GM19351 (cell line): ENCODE data around the gene VCAN.

Experiments used
- ATAC-seq: cut with Tn5 transposase; IDR thresholded peaks from one replicate; pipeline ENCODE4 v1.9.1; 2021; ENCODE audit warnings: mild to moderate bottlenecking, moderate library complexity; ENCODE audit not compliant: unreplicated experiment

VCAN gene

DNA sequence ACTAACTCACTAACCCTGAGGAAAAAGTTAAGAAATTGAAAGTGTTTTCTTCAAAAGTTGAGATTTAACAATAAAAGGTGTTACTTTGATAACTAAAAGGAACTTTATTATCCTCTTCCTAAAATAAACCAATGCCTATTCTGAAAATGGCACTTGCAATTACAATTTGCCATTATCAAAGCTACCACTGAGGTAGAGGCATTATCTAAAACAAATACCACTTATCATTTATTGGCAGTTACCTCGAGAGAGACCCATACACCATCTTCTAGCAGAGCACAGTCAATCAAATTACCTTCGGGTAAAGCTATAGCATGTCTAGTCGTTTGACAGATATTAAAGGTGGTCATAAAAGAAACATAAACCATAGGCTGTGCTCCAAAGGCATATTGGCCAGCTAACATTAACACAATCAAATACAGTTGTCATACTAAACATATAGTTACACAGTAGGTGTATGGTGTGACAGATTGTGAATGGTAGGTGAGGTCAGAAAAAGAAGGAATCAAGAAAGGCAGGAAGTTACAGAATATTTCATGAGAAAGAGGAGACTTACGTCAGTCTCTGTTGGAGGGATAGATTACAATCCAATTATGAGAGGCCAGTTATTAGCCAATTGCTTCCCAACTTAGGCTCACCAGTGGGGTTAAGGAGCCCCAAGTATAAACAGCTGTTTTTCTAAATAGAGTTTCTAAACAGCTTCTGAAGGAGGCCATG lies 56.3 kb downstream of the VCAN start:
- ATAC-seq = no peak

DNA sequence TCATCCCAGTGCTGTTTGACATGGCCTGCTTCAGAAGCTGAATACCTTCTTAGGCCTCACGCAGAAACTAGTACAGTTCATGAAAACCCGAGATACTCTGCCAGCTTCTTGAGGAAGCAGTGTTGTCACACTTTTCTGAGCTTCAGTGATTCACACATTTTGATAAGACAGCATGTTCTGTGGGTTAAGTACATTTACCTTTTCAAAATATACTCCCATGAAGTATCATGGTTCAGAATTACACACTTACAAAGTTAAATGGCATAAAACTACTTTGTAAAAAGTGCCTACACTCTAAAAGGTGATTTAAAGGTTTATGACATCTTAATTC lies 56.9 kb downstream of the VCAN start:
- ATAC-seq = no peak

DNA sequence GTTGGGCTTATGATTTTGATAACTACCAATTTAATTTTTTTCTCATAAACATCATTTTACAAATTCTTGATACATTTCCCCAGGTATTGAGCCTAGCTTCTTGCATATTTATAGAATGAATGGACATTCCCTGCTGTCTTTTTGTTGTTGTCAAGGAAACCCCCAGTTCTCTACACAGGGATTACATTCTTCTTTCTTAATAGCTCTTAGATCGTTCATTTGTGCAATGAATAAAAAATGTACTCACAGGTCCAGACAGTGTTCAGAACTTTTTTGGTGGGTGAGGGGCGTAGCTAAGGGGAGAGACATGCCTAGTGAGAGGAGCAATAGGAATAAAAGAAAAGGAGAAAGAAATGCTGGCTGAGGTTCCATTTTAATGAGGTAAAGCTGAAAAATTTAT lies 58.6 kb downstream of the VCAN start:
- ATAC-seq = no peak

GRCh38 chr5:83531661-83532060 lies 60.1 kb downstream of the VCAN start:
- no peak for ATAC-seq

- peak; percentile 87 for ATAC-seq
Observed at GRCh38 chr5:83538786-83539462, 67.4 kb downstream of the VCAN start.

DNA sequence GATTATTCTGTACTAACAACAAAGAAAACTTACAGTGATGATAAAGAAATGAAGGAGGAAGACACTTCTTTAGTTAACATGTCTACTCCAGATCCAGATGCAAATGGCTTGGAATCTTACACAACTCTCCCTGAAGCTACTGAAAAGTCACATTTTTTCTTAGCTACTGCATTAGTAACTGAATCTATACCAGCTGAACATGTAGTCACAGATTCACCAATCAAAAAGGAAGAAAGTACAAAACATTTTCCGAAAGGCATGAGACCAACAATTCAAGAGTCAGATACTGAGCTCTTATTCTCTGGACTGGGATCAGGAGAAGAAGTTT lies 67.9 kb downstream of the VCAN start:
- ATAC-seq = no peak

GRCh38 chr5:83540105-83540504 lies 68.6 kb downstream of the VCAN start:
- no peak for ATAC-seq

GRCh38 chr5:83540783-83541182 lies 69.2 kb downstream of the VCAN start:
- ATAC-seq = no peak

GRCh38 chr5:83542839-83543238 lies 71.3 kb downstream of the VCAN start:
- no peak for ATAC-seq

DNA sequence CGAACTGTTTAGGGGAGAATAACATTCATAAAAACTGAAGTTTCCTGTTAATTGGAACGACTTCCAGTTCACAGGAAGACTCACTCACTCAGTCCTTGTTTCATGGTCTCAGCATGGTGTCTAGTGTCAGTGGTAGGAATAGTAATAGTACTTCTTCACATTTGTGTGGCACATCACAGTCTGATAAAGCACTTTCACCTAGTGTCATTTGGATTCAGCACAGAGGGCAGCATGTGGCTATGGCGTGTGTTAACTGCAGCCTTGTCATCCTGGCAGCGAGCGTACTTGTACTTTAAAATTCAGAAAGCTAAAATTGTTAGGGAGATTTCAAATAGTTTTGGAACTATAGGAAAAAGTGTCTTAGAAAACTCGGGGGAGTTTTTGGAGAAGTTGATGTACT lies 72.4 kb downstream of the VCAN start:
- ATAC-seq = no peak

GRCh38 chr5:83547161-83547560 lies 75.6 kb downstream of the VCAN start:
- ATAC-seq = no peak

- no peak for ATAC-seq
Observed at GRCh38 chr5:83547889-83548288, 76.3 kb downstream of the VCAN start.

- ATAC-seq = no peak
Observed at GRCh38 chr5:83548581-83548980, 77.0 kb downstream of the VCAN start.

DNA sequence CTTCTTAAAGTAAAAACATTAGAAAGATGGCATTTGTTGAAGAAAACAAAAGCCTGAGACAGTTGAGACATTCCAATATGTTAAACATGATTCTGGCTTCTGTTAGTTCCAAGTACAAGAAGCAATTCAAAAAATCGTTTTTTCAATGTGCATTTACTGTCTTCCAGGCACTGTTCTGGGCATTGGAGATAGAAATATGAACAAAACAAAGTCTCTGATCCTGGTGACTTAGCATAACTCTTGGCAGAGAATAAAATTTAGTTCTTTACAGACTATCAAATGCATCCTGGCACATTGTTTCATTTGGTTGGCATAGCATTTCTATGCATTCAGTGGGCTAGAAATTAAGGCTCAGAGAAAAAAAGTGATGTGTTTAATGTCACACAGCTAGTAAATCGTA lies 77.5 kb downstream of the VCAN start:
- ATAC-seq = no peak

- ATAC-seq = no peak
Observed at GRCh38 chr5:83549674-83550073, 78.1 kb downstream of the VCAN start.

GRCh38 chr5:83551821-83552220 lies 80.3 kb downstream of the VCAN start:
- no peak for ATAC-seq

DNA sequence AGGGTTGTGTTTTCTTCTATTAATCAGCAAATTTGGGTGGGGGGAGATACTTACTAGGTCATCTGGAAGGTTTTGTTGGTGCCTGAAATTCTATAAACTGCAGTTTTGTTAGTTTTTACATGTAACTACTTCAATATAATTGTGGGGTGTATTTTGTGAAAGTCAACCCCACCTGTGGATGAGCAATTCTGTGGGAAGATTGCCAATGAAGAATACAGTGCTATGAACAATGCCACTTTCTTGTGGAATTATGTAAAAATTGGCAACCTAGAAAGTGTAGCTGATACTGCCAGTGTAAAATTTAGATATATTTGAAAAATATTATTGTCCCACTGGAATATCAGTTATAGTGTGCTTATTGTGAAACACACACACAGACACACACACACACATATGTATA lies 80.7 kb downstream of the VCAN start:
- ATAC-seq = no peak

GRCh38 chr5:83553000-83553486 lies 81.5 kb downstream of the VCAN start:
- ATAC-seq = no peak

- no peak for ATAC-seq
Observed at GRCh38 chr5:83554133-83554532, 82.6 kb downstream of the VCAN start.

GRCh38 chr5:83554686-83555085 lies 83.1 kb downstream of the VCAN start:
- ATAC-seq = no peak

DNA sequence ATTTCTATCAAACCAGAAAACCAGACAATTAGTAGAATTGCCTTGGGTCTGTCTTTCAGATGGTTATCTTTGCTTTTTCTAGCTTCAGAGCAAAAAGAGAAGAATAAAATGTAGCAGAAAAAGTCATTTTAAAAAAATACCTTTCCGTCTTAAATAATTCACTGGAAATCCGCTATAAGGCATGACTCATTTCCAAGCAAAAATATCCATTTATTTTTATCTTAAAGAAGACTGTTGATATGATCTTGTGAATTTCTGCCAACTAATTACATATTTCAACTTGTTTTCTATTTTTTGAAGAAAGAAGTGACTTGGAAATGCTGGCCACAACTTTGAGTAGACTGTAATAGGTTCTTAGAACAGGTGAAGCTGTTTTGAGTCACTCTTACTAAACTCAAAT lies 83.7 kb downstream of the VCAN start:
- ATAC-seq = no peak

- ATAC-seq = peak; percentile 80
Observed at GRCh38 chr5:83556190-83556589, 84.6 kb downstream of the VCAN start.
